Endometrium (tissue), 2 donors: ENCODE data around the gene POMT1.

Experiments
- FAIRE-seq: peaks from 2 replicates; lab custom pipeline; 2012; peaks lifted over from hg19 to GRCh38; lab: Jason Lieb, UNC
- donor health status: control.
- donor health status: control.

POMT1 gene

DNA sequence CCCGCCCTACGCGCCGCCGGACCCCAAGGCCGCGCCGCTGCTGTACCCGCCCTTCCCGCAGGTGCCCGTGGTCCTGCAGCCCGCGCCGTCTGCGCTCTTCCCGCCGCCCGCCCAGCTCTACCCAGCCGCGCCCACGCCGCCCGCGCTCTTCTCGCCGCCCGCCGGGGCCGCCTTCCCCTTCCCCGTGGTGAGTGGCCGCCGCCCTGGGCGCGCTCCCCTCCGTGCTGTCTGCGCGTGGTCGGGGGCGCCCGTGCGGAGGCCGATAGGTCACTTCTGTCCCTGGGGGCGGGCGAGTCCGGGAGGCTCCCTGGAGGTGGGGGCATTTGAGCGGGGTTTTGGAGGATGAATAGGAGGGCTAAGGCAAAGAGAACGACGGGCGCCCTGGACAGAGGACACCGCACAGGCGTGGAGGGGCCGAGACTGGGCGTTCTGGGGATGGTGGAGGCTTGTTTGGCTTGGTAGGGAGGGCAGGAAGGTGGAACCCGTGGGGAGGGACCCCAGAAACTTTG, 52.2 kb downstream of the POMT1 start:
- FAIRE-seq, result no peak

GRCh38 chr9:131555841-131556673, 53.3 kb downstream of the POMT1 start:
- no peak for FAIRE-seq

DNA sequence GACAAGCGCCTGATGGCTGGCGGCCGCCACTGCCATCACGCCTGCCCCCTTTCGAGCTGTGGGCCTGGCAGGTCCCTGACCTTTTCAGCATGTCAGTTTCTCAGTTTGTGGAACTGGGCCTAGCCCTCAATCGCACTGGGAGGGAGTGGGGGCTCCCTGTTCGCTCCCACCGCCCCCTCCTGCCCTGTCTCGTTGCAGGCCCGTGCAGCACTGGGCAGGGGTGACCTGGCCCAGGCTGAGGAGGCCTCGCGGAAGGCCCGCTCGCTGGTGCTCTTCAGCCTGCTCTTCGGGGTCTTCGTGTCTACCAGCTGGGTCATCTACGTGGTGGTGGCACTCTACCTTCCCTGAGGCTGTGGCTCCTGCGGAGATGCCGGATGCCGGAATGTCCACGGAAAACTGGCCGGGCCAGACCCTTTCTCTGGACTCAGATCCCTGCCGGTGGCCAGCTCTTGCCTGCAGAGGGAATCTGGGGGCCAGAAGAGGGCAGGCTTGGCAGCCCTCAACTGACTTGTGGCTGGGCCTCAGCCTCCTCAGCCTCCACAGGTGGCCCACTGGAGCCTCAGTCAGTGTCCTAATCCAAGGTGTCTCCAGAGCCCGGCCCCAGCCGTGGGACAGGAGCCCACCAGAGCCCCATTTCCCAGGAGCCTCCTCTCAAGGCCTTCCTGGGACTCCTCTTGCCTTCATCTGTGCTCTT, 55.3 kb downstream of the POMT1 start:
- no peak for FAIRE-seq

GRCh38 chr9:131559421-131560000, 56.8 kb downstream of the POMT1 start:
- no peak for FAIRE-seq

DNA sequence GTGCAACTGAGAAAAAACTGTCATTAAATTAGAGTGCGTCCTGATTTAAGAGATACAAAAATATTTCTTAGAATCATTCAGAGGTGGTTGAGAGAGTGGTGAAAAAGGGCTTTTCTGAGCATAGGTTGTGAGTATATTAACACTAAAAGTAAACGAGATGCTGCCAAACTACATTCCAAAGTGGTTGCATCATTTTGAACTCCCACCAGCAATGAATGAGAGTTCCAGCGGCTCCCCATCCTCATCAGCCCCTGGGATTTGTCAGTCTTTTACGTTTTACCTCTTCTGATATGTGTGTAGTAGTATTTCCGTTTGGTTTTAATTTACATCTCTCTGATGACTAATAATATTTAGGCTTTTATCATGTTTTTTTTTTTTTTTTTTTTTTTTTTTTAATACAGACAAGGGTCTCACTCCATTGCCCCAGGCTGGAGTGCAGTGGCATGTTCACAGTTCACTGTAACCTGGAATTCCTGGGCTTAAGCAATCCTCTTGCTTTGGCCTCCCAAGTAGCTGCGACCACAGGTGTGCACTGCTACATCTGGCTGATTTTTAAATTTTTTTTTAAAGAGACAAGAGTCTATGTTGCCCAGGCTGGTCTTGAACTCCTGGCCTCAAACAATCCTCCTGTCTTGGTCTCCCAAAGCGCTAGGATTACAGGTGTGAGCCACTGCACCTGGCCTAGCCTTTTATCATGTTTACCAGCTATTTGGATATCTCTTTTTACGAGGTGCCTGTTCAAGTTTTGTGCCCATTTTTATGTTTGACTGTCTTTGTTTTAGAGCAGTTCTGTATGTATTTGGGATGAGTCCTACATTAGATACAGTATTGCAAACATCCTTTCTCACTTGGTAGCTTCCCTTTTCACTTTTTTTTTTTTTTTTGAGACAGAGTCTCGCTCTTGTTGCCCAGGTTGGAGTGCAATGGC, 59.6 kb downstream of the POMT1 start:
- no peak for FAIRE-seq

DNA sequence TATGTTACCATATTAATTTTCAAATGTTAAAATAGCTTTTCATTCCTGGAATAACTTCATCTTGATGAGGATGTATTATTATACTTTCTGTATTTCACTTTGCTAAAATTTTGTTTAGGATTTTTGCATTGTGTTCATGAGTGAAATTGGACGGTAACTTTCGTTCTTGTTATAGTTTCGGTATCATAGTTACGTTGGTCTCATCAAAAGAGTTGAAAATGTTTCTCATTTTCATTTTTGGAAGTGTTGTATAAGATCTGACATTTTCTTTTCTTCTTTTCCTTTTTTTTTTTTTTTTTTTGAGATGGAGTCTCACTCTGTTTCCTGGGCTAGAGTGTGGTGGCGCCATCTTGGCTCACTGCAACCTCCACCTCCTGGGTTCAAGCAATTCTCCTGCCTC, 62.7 kb downstream of the POMT1 start:
- FAIRE-seq, result no peak

DNA sequence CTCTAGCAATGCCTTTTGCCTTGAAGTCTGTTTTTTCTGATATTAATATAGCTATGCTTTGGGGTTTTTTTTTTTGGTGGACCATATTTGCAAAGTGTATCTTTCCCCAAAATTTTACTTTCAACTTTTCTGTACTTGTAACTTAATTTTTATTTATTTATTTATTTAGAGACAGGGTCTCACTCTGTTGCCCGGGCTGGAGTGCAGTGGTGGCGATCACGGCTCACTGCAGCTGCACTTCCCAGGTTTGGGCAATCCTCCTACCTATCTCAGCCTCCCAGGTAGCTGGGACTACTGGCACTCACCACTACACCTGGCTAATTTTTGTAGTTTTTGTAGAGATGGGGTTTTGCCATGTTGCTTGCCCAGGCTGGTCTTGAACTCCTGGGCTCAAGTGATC, 63.4 kb downstream of the POMT1 start:
- no peak for FAIRE-seq

- no peak for FAIRE-seq
Observed at GRCh38 chr9:131567910-131568309, 65.2 kb downstream of the POMT1 start.
